Endothelial cell of umbilical vein (primary cell): ENCODE data around the gene GREB1. TPM values are rescaled to one million over a fixed set of nuclear protein-coding genes. Genes with fewer than 3 reads are reported as not detected.

ENCODE experiments used
- BruUV-seq: library from RNA; stranded (reverse); fragments of 400-500 nt; replicated peaks from 2 replicates; lab custom pipeline; 2021; lab: Mats Ljungman, UMichigan
- CTCF ChIA-PET: fragments of 300-600, 350-600 bp; sonication (Branson Sonifier 250); formaldehyde crosslinking; loops from one replicate; lab custom pipeline; 2021; ENCODE audit warnings: antibody characterized with exemption, inconsistent platforms; lab: Charles Lee
- POLR2A ChIA-PET: fragments of 300-600, 350-600 bp; sonication (Branson Sonifier 250); formaldehyde crosslinking; loops from one replicate; lab custom pipeline; 2021; ENCODE audit warnings: antibody characterized with exemption, inconsistent platforms; lab: Charles Lee
- DNase-seq: peaks from one replicate; pipeline ENCODE4 v3.0.0-alpha.2; 2011; ENCODE audit warnings: low read depth, low spot score
- FAIRE-seq: peaks from 2 replicates; lab custom pipeline; 2011; peaks lifted over from hg19 to GRCh38; lab: Jason Lieb, UNC
- H2AFZ ChIP-seq: 2 replicates; pipeline ENCODE4 v1.6.0; 2012; ENCODE audit warnings: low read depth, low read length, control low read depth, inconsistent platforms
- H3K27ac ChIP-seq: 2 replicates; pipeline ENCODE4 v1.5.1; 2011; ENCODE audit warnings: low read depth, mild to moderate bottlenecking, control low read depth, low read length, moderate library complexity; ENCODE audit not compliant: insufficient read depth
- H3K27me3 ChIP-seq, 2 experiments: 2 replicates each; pipeline versions ENCODE4 v1.6.0 to v1.6.1; 2011; ENCODE audit warnings: low read length in 2 of 2, mixed read lengths in 1 of 2; ENCODE audit not compliant: control insufficient read depth in 2 of 2, insufficient read depth in 2 of 2
- H3K36me3 ChIP-seq, 2 experiments: 2 replicates in 1 of 2; 3 replicates in 1 of 2; pipeline ENCODE4 v1.5.1; 2011; ENCODE audit warnings: low read length in 2 of 2, mild to moderate bottlenecking in 1 of 2, moderate library complexity in 1 of 2; ENCODE audit not compliant: control insufficient read depth in 2 of 2, insufficient read depth in 2 of 2; ENCODE audit errors: extremely low read depth in 1 of 2
- H3K4me1 ChIP-seq: 3 replicates; pipeline ENCODE4 v1.5.1; 2011; ENCODE audit warnings: mild to moderate bottlenecking, low read length; ENCODE audit not compliant: control insufficient read depth, insufficient read depth; ENCODE audit errors: extremely low read depth
- H3K4me2 ChIP-seq: 2 replicates; pipeline ENCODE4 v1.6.1; 2011; ENCODE audit warnings: low read length, control low read depth, mixed read lengths; ENCODE audit not compliant: insufficient read depth
- H3K4me3 ChIP-seq, 3 experiments: fragments of 200-600 bp in 1 of 3; sonication (generic), shearing (Covaris generic) in 1 of 3; replicated peaks in 1 of 3; 2 replicates each; pipeline ENCODE4 v1.5.1; 2011 to 2016; ENCODE audit warnings: control low read depth in 3 of 3, low read length in 3 of 3, mild to moderate bottlenecking in 2 of 3, inconsistent platforms in 1 of 3, low read depth in 1 of 3, moderate library complexity in 1 of 3; ENCODE audit not compliant: insufficient read depth in 1 of 3
- H3K79me2 ChIP-seq: 2 replicates; pipeline ENCODE4 v1.6.0; 2012; ENCODE audit warnings: low read length, inconsistent platforms; ENCODE audit not compliant: control insufficient read depth, insufficient read depth
- H3K9ac ChIP-seq: replicated peaks from 2 replicates; pipeline ENCODE3; 2011; ENCODE audit warnings: low read length, control low read depth; ENCODE audit not compliant: insufficient read depth; ENCODE audit errors: extremely low read depth
- H3K9me1 ChIP-seq: replicated peaks from 3 replicates; pipeline ENCODE4 v1.6.0; 2011; ENCODE audit warnings: mild to moderate bottlenecking, low read length; ENCODE audit not compliant: control insufficient read depth, insufficient read depth; ENCODE audit errors: extremely low read depth
- H3K9me3 ChIP-seq: replicated peaks from 2 replicates; pipeline ENCODE4 v1.5.1; 2012; ENCODE audit warnings: low read length, inconsistent platforms; ENCODE audit not compliant: control insufficient read depth, insufficient read depth
- H4K20me1 ChIP-seq: replicated peaks from 2 replicates; pipeline ENCODE3; 2011; ENCODE audit warnings: mild to moderate bottlenecking, low read length; ENCODE audit not compliant: control insufficient read depth, insufficient read depth; ENCODE audit errors: extremely low read depth
- EZH2 ChIP-seq: IDR thresholded peaks from 2 replicates; pipeline ENCODE4 v1.6.1; 2012; ENCODE audit warnings: borderline replicate concordance, low read depth, mild to moderate bottlenecking, moderate library complexity, low read length, inconsistent platforms; ENCODE audit not compliant: severe bottlenecking
- FOS ChIP-seq: IDR thresholded peaks from 2 replicates; pipeline ENCODE4 v1.6.1; 2011; ENCODE audit warnings: mild to moderate bottlenecking, low read length, moderate library complexity, borderline replicate concordance; ENCODE audit not compliant: insufficient read depth
- GATA2 ChIP-seq: IDR thresholded peaks from 2 replicates; pipeline ENCODE4 v1.7.0; 2011; ENCODE audit warnings: low read depth, mild to moderate bottlenecking, moderate library complexity, mixed read lengths, low read length; ENCODE audit not compliant: insufficient read length, insufficient read depth
- JUN ChIP-seq: IDR thresholded peaks from 2 replicates; pipeline ENCODE4 v1.6.1; 2011; ENCODE audit warnings: borderline replicate concordance, low read depth; ENCODE audit not compliant: insufficient read length, insufficient read depth
- MAX ChIP-seq: IDR thresholded peaks from 2 replicates; pipeline ENCODE4 v1.6.1; 2011; ENCODE audit not compliant: insufficient read depth, insufficient read length
- MYC ChIP-seq: IDR thresholded peaks from one replicate; pipeline ENCODE4 v1.6.1; 2011; ENCODE audit warnings: mild to moderate bottlenecking, low read depth, low read length
- POLR2A ChIP-seq: IDR thresholded peaks from 2 replicates; pipeline ENCODE4 v1.6.1; 2012; ENCODE audit warnings: low read depth, mild to moderate bottlenecking, control low read depth, low read length
- POLR2AphosphoS5 ChIP-seq: IDR thresholded peaks from 2 replicates; pipeline ENCODE4 v1.6.1; 2012; ENCODE audit warnings: low read depth, mild to moderate bottlenecking, control low read depth, low read length, moderate library complexity; ENCODE audit not compliant: insufficient read depth
- dilution Hi-C: fragments of 300-500 bp; cut with MboI; formaldehyde crosslinking; loops from one replicate; pipeline ENCODE4 v1.15.0; 2019; ENCODE audit warnings: low sequenced_read_pairs; ENCODE audit not compliant: extremely low pct_ligation_motif_present
- intact Hi-C: fragments of 100-400 bp; cut with micrococcal nuclease; formaldehyde crosslinking; loops from one replicate; pipeline ENCODE4 v1.10.0; 2022
- polyA plus RNA-seq, 4 experiments: library from polyadenylated mRNA; depleted of rRNA in 3 of 4; stranded (reverse) in 3 of 4; unstranded in 1 of 4; fragments of >200 nt; gene quantifications; 2 replicates each; pipeline versions ENCODE4 v1.2.1 to v1.2.3, GENCODE V29; 2011 to 2012; ENCODE audit warnings: missing spikeins in 1 of 4
- total RNA-seq: library from RNA; stranded (reverse); gene quantifications from 2 replicates; pipeline ENCODE4 v1.2.3, GENCODE V29; 2021
- TF ChIP-seq, protein P1 (sequence below), 2 donors: IDR thresholded peaks; 1 replicate in 1 of 2; 2 replicates in 1 of 2; pipeline ENCODE4 v1.5.1; 2011; ENCODE audit warnings: low read length in 2 of 2, mild to moderate bottlenecking in 2 of 2, moderate library complexity in 2 of 2, control low read depth in 1 of 2, inconsistent platforms in 1 of 2, low read depth in 1 of 2; ENCODE audit not compliant: insufficient read depth in 1 of 2; ENCODE audit errors: extremely low read depth in 1 of 2

GREB1 gene
- total and polyA plus RNA-seq, 2 donors (not counting 3 experiments of a cell fraction or from before 2014, with no cell fraction given) = 0.17 to 0.58 TPM

- Histone ChIP-seq H3K9me3 (no peaks in the 10 kb centered on the region), H3K9ac (no peak overlapping the region), H4K20me1 (no peaks in the 10 kb centered on the region), H3K4me3 (no peak overlapping the region), H3K36me3 (no peaks in the 10 kb centered on the region), H2AFZ (no peak overlapping the region), H3K79me2 (no peaks in the 10 kb centered on the region), H3K27ac (no peak overlapping the region), H3K9me1 (no peaks in the 10 kb centered on the region), H3K4me1 (no peaks in the 10 kb centered on the region), H3K27me3 (no peaks in the 10 kb centered on the region), H3K4me2 (no peak overlapping the region)
- dilution Hi-C loops (no loop called here), intact Hi-C loops (no loop called here)
- TF ChIP-seq FOS = no peak
- no peak for TF ChIP-seq EZH2
- no peak for TF ChIP-seq GATA2
- no peak for TF ChIP-seq MYC
- TF ChIP-seq, protein P1, sequence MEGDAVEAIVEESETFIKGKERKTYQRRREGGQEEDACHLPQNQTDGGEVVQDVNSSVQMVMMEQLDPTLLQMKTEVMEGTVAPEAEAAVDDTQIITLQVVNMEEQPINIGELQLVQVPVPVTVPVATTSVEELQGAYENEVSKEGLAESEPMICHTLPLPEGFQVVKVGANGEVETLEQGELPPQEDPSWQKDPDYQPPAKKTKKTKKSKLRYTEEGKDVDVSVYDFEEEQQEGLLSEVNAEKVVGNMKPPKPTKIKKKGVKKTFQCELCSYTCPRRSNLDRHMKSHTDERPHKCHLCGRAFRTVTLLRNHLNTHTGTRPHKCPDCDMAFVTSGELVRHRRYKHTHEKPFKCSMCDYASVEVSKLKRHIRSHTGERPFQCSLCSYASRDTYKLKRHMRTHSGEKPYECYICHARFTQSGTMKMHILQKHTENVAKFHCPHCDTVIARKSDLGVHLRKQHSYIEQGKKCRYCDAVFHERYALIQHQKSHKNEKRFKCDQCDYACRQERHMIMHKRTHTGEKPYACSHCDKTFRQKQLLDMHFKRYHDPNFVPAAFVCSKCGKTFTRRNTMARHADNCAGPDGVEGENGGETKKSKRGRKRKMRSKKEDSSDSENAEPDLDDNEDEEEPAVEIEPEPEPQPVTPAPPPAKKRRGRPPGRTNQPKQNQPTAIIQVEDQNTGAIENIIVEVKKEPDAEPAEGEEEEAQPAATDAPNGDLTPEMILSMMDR (IDR thresholded peaks at IDR 0.05; ENCODE audit: extremely low read depth in 1 of 2, insufficient read depth in 1 of 2, low read depth in 1 of 2, low read length in 2 of 2) = no peak
- TF ChIP-seq POLR2A = no peak
- TF ChIP-seq JUN = no peak
- TF ChIP-seq POLR2AphosphoS5 = no peak
- no peak for TF ChIP-seq MAX
- no peak for DNase-seq
- POLR2A ChIA-PET = interaction anchor here (0.6 kb wide), 1 partner anchor 13 kb away, joined by 6 read pairs; no protein-coding TSS in a partner anchor
- BruUV-seq = no TSS peak
- CTCF ChIA-PET = no interaction called here
- FAIRE-seq = no peak
Measured at GRCh38 chr2:11520092-11520693, 13.7 kb upstream of the GREB1 start.
